Lung (tissue), 12 donors: Measurements from ENCODE around the gene GPR55. TPM values are rescaled to one million over a fixed set of nuclear protein-coding genes. Genes with fewer than 3 reads are reported as not detected.

Source experiments
- ATAC-seq: fragments of 200-7000 bp; cut with Tn5 transposase; one replicate; pipeline ENCODE4 v1.9.1; 2020; ENCODE audit warnings: moderate number of reproducible peaks; ENCODE audit not compliant: insufficient read depth, low FRiP score
- DNase-seq, 3 donors: peaks; one replicate each; pipeline ENCODE4 v3.0.0-alpha.2; 2013 to 2017
- H3K27ac ChIP-seq, 2 donors: one replicate each; pipeline ENCODE4 v1.5.1; 2013; ENCODE audit warnings: mild to moderate bottlenecking in 2 of 2, moderate library complexity in 2 of 2, control low read depth in 1 of 2, inconsistent platforms in 1 of 2, low read depth in 1 of 2, low read length in 1 of 2
- H3K27me3 ChIP-seq, 3 donors: one replicate each; pipeline ENCODE4 v1.5.1; 2013; ENCODE audit warnings: low read length in 2 of 3; ENCODE audit not compliant: control insufficient read depth in 3 of 3, insufficient read depth in 3 of 3
- H3K36me3 ChIP-seq, 4 donors: one replicate each; pipeline ENCODE4 v1.5.1; 2013; ENCODE audit warnings: low read length in 4 of 4, mild to moderate bottlenecking in 1 of 4, moderate library complexity in 1 of 4; ENCODE audit not compliant: control insufficient read depth in 4 of 4, insufficient read depth in 4 of 4
- H3K4me1 ChIP-seq, 5 donors: one replicate each; pipeline ENCODE4 v1.5.1; 2013; ENCODE audit warnings: low read length in 5 of 5, mild to moderate bottlenecking in 2 of 5, moderate library complexity in 1 of 5; ENCODE audit not compliant: control insufficient read depth in 5 of 5, insufficient read depth in 5 of 5
- H3K4me3 ChIP-seq: one replicate; pipeline ENCODE4 v1.5.1; 2013; ENCODE audit warnings: mild to moderate bottlenecking, control low read depth, moderate library complexity
- H3K9ac ChIP-seq, 2 donors: one replicate each; pipeline ENCODE4 v1.5.1; 2013; ENCODE audit warnings: low read length in 2 of 2, control low read depth in 1 of 2; ENCODE audit not compliant: insufficient read depth in 1 of 2
- H3K9me3 ChIP-seq, 4 donors: one replicate each; pipeline ENCODE4 v1.5.1; 2013; ENCODE audit warnings: low read length in 3 of 4, mild to moderate bottlenecking in 1 of 4, moderate library complexity in 1 of 4; ENCODE audit not compliant: control insufficient read depth in 4 of 4, insufficient read depth in 3 of 4
- CTCF ChIP-seq: IDR thresholded peaks from 2 replicates; pipeline ENCODE4 v1.5.1; 2012; ENCODE audit warnings: mild to moderate bottlenecking; ENCODE audit errors: control extremely low read depth, extremely low read depth
- WGBS, 2 donors: extraction: QIAGEN DNeasy Blood & Tissue Kit; methylation state at CpG; one replicate each; pipeline ENCODE4 v1.1.7; 2013; 5-methylcytosine and 5-hydroxymethylcytosine counted together
- polyA plus RNA-seq, 2 donors: library from polyadenylated mRNA; stranded (reverse); fragments of 200-250 nt; gene quantifications; one replicate each; pipeline ENCODE4 v1.2.1, GENCODE V29; 2013
- total RNA-seq, 2 donors: library from RNA; depleted of rRNA in 1 of 2; stranded (reverse); fragments of >200 nt in 1 of 2; gene quantifications; one replicate each; pipeline ENCODE4 v1.2.1, GENCODE V29; 2014 to 2021
- donor health status: control.
- donor health status: control.
- donor health status: Bipolar disorder and iron deficiency.
- donor health status: healthy.
- donor health status: DM: yes; HTN: yes; CAD: no.

The GPR55 gene
- total and polyA plus RNA-seq, 4 donors: 0.18 to 0.58 (median 0.29) TPM

DNA sequence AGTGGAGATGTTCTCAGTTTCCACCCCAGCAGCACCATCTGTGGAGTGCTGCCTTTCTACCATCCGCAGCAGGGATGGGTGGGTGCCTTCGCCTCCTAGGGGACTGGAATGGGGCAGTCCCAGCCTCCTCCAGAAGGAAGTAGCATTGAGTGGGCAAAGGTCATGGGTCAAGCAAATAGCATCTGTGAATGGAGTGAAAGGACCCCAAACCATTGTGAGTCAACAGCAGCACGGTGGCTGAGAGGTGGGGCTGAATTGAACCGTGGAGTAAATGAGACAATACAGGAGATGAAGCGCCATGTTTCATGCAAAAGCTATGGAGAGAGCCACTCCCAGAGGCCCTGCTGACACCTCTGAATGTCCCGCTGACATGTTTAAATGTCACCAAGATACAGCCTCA, 9.7 kb downstream of the GPR55 start:
- H3K9me3 ChIP-seq: peaks cover 0 to 2% (median 0%) of the 10 kb centered on the region in 4 donors
- H3K27me3 ChIP-seq: peaks cover 0 to 3% (median 0%) of the 10 kb centered on the region in 3 donors
- TF ChIP-seq CTCF: no peak
- ATAC-seq (no peak), DNase-seq (no peak)
- H3K36me3 ChIP-seq: no peaks in the 10 kb centered on the region
- no peak overlapping the region for H3K27ac ChIP-seq
- no peaks in the 10 kb centered on the region for H3K4me1 ChIP-seq
- no peak overlapping the region for H3K4me3 ChIP-seq
- H3K9ac ChIP-seq: no peak overlapping the region
- 76 to 90% methylated on average over 6 of the region's 6 CpGs for WGBS, 2 donors

GRCh38 chr2:230914886-230915285, 10.2 kb downstream of the GPR55 start:
- WGBS, 2 donors: 90 to 95% methylated on average over 3 of the region's 3 CpGs
- peaks cover 0 to 2% (median 0%) of the 10 kb centered on the region in 4 donors for H3K9me3 ChIP-seq

DNA sequence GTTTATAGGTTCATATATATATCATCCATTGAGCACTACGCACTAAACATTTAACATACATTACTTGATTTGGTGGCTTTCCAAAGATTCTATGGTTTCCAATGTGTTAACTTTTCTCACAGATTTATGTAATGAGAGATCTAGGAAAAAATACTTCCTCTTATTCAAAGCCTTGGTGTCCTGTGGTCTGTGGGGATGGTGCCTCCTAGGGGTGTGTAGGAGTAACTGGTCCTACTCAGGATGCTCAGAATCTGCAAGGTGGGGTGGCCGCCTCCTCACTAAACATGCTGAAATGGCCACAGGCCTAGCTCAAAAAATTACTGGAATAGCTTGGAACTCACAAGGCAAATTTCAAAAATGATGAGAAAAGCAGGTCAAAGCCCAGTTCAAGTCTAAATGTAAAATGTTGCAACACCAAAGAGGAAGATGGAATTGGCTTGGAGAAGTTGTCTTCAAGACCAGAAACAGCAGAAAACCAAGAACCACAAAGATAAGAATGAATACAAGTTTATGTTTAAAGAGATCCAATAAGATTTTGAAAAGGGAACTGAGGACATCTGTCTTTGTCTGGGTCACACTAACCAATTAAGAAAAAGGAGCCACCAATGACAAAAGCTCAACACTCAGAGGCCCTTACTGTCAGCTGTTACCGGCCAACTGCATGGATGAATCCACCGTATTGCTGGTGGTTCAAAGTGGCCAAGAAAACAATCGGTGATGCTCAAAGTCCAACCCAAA, 11.5 kb downstream of the GPR55 start:
- Histone ChIP-seq H3K9me3 (peaks cover 0 to 2% (median 0%) of the 10 kb centered on the region in 4 donors), H3K4me3 (no peak overlapping the region), H3K4me1 (peaks cover 0 to 3% (median 0%) of the 10 kb centered on the region in 5 donors), H3K27me3 (peaks cover 0 to 3% (median 0%) of the 10 kb centered on the region in 3 donors), H3K9ac (no peak overlapping the region), H3K36me3 (no peaks in the 10 kb centered on the region), H3K27ac (no peak overlapping the region)
- DNase-seq: peak in 2 of 3 donors; percentile 46 to 71
- TF ChIP-seq CTCF: no peak
- 62 to 71% methylated on average over 5 of the region's 5 CpGs for WGBS, 2 donors
- ATAC-seq: no peak

More at GRCh38 chr2:230914886-230915285, 10.2 kb downstream of the GPR55 start:
- no peak overlapping the region for H3K27ac ChIP-seq
- H3K9ac ChIP-seq: no peak overlapping the region
- no peak for TF ChIP-seq CTCF
- no peaks in the 10 kb centered on the region for H3K4me1 ChIP-seq
- no peaks in the 10 kb centered on the region for H3K36me3 ChIP-seq
- H3K27me3 ChIP-seq: peaks cover 0 to 3% (median 0%) of the 10 kb centered on the region in 3 donors
- ATAC-seq: no peak
- no peak for DNase-seq
- no peak overlapping the region for H3K4me3 ChIP-seq
